HepG2 (cell line): ENCODE measurements around the gene FAM3D. TPM values are rescaled to one million over a fixed set of nuclear protein-coding genes. Genes with fewer than 3 reads are reported as not detected.

Source experiments
- ATAC-seq: fragments of 200-7000 bp; cut with Tn5 transposase; 3 replicates; pipeline ENCODE4 v1.9.1; 2020; ENCODE audit warnings: mild to moderate bottlenecking, moderate library complexity
- BruUV-seq: library from RNA; stranded (reverse); fragments of 400-500 nt; replicated peaks from 2 replicates; lab custom pipeline; 2021; lab: Mats Ljungman, UMichigan
- CTCF ChIA-PET: fragments of 300-600 bp; formaldehyde crosslinking; extraction: SDS; loops from one replicate; lab custom pipeline; 2021; ENCODE audit warnings: low total read pairs, inconsistent platforms, low intra/inter-chr PET ratio; lab: Yijun Ruan, JAX
- POLR2A ChIA-PET: fragments of 350-600 bp; sonication (Branson Sonifier 250); formaldehyde crosslinking; loops from one replicate; lab custom pipeline; 2020; ENCODE audit warnings: antibody characterized with exemption, inconsistent platforms; lab: Yijun Ruan, JAX
- DNase-seq: peaks from one replicate; pipeline ENCODE4 v3.0.0-alpha.2; 2015; ENCODE audit warnings: low spot score
- FAIRE-seq: peaks from 3 replicates; lab custom pipeline; 2011; peaks lifted over from hg19 to GRCh38; lab: Jason Lieb, UNC
- H2AFZ ChIP-seq: one replicate; pipeline ENCODE4 v1.6.1; 2011; ENCODE audit warnings: low read length, inconsistent platforms
- H3K27ac ChIP-seq: fragments of 300-600 bp; 3 replicates; pipeline ENCODE4 v1.8.0; 2011; ENCODE audit warnings: mixed run types, mild to moderate bottlenecking, mixed read lengths, low read length, inconsistent platforms; ENCODE audit not compliant: insufficient read depth; ENCODE audit errors: extremely low read length
- H3K27me3 ChIP-seq, 2 experiments: fragments of 200-600 bp in 1 of 2; 2 replicates in 1 of 2; 3 replicates in 1 of 2; pipeline versions ENCODE4 v1.6.0 to v1.8.0; 2011; ENCODE audit warnings: low read length in 2 of 2, mild to moderate bottlenecking in 2 of 2, moderate library complexity in 2 of 2, inconsistent platforms in 1 of 2; ENCODE audit not compliant: insufficient read depth in 2 of 2, control insufficient read depth in 1 of 2
- H3K36me3 ChIP-seq, 2 experiments: fragments of 200-600 bp in 1 of 2; replicated peaks in 1 of 2; 2 replicates in 1 of 2; 3 replicates in 1 of 2; pipeline versions ENCODE4 v1.5.1 to v1.8.0; 2011; ENCODE audit warnings: low read length in 2 of 2, inconsistent platforms in 1 of 2; ENCODE audit not compliant: insufficient read depth in 2 of 2, control insufficient read depth in 1 of 2
- H3K4me1 ChIP-seq: 2 replicates; pipeline ENCODE4 v1.5.1; 2012; ENCODE audit warnings: low read length, inconsistent platforms; ENCODE audit not compliant: insufficient read depth
- H3K4me2 ChIP-seq: 2 replicates; pipeline ENCODE4 v1.6.0; 2011; ENCODE audit warnings: low read depth, low read length, inconsistent platforms
- H3K4me3 ChIP-seq, 3 experiments: fragments of 200-600 bp in 1 of 3; sonication (generic), shearing (Covaris generic) in 1 of 3; replicated peaks in 1 of 3; 2 replicates each; pipeline ENCODE4 v1.5.1; 2011 to 2016; ENCODE audit warnings: low read length in 3 of 3, inconsistent platforms in 2 of 3, low read depth in 2 of 3, mild to moderate bottlenecking in 2 of 3, control low read depth in 1 of 3, mixed read lengths in 1 of 3; ENCODE audit not compliant: insufficient read depth in 1 of 3
- H3K79me2 ChIP-seq: one replicate; pipeline ENCODE4 v1.6.1; 2011; ENCODE audit warnings: low read length, inconsistent platforms; ENCODE audit not compliant: insufficient read depth
- H3K9ac ChIP-seq: 2 replicates; pipeline ENCODE4 v1.6.0; 2011; ENCODE audit warnings: mild to moderate bottlenecking, low read depth, low read length, inconsistent platforms; ENCODE audit not compliant: insufficient read depth
- H3K9me3 ChIP-seq: 2 replicates; pipeline ENCODE4 v1.5.1; 2012; ENCODE audit warnings: mild to moderate bottlenecking, low read length
- H4K20me1 ChIP-seq: 2 replicates; pipeline ENCODE4 v1.6.0; 2011; ENCODE audit warnings: inconsistent platforms, mild to moderate bottlenecking, low read length, moderate library complexity; ENCODE audit not compliant: insufficient read depth
- ARNT ChIP-seq: fragments of 450-650 bp; IDR thresholded peaks from 2 replicates; pipeline ENCODE4 v1.6.1; 2017
- ASH2L ChIP-seq: fragments of 300-600, 200-600 bp; sonication (generic); IDR thresholded peaks from 2 replicates; pipeline ENCODE4 v1.7.0; 2017; ENCODE audit warnings: low read depth, mild to moderate bottlenecking, moderate library complexity, mixed read lengths, low read length; ENCODE audit not compliant: insufficient read length
- BORCS8-MEF2B ChIP-seq: sonication (generic); formaldehyde crosslinking; IDR thresholded peaks from 2 replicates; pipeline ENCODE4 v1.8.0; 2022; ENCODE audit warnings: mild to moderate bottlenecking, missing genetic modification reagents
- FOXK1 ChIP-seq: sonication (generic); formaldehyde crosslinking; IDR thresholded peaks from 2 replicates; pipeline ENCODE4 v1.4.0; 2020; ENCODE audit warnings: low read depth, missing genetic modification reagents, borderline replicate concordance
- HOXA7 ChIP-seq: sonication (generic); formaldehyde crosslinking; IDR thresholded peaks from 2 replicates; pipeline ENCODE4 v1.8.1; 2022; ENCODE audit warnings: mild to moderate bottlenecking, missing genetic modification reagents, moderate library complexity
- KMT2A ChIP-seq: sonication (generic); formaldehyde crosslinking; IDR thresholded peaks from 2 replicates; pipeline ENCODE4 v1.4.0; 2020; ENCODE audit warnings: missing genetic modification reagents
- NCOA5 ChIP-seq: sonication (generic); formaldehyde crosslinking; IDR thresholded peaks from 2 replicates; pipeline ENCODE4 v1.4.0; 2020; ENCODE audit warnings: missing genetic modification reagents
- NFATC3 ChIP-seq: sonication (generic); formaldehyde crosslinking; IDR thresholded peaks from 2 replicates; pipeline ENCODE4 v1.5.1; 2020; ENCODE audit warnings: mild to moderate bottlenecking, missing genetic modification reagents
- PITX1 ChIP-seq: sonication (generic); formaldehyde crosslinking; IDR thresholded peaks from 2 replicates; pipeline ENCODE4 v1.5.1; 2020; ENCODE audit warnings: mild to moderate bottlenecking, missing genetic modification reagents
- PLSCR1 ChIP-seq: sonication (generic); formaldehyde crosslinking; IDR thresholded peaks from 2 replicates; pipeline ENCODE4 v1.5.0; 2020; ENCODE audit warnings: missing genetic modification reagents, mild to moderate bottlenecking, borderline replicate concordance
- RFXAP ChIP-seq: sonication (generic); formaldehyde crosslinking; IDR thresholded peaks from 2 replicates; pipeline ENCODE4 v1.4.0; 2020; ENCODE audit warnings: missing genetic modification reagents, borderline replicate concordance
- THAP11 ChIP-seq: IDR thresholded peaks from 2 replicates; pipeline ENCODE4 v1.6.1; 2016; ENCODE audit warnings: missing biosample characterization, missing genetic modification reagents
- ZBTB20 ChIP-seq: sonication (generic); formaldehyde crosslinking; IDR thresholded peaks from 2 replicates; pipeline ENCODE4 v1.8.1; 2023; ENCODE audit warnings: missing genetic modification reagents, low read depth, mild to moderate bottlenecking, borderline replicate concordance
- ZIK1 ChIP-seq: sonication (generic); formaldehyde crosslinking; IDR thresholded peaks from 2 replicates; pipeline ENCODE4 v1.5.0; 2020; ENCODE audit warnings: mild to moderate bottlenecking, low read depth, missing genetic modification reagents, borderline replicate concordance
- ZNF143 ChIP-seq: sonication (generic); formaldehyde crosslinking; IDR thresholded peaks from 2 replicates; pipeline ENCODE4 v1.4.0; 2020; ENCODE audit warnings: missing genetic modification reagents
- ZNF33A ChIP-seq: sonication (generic); formaldehyde crosslinking; IDR thresholded peaks from 2 replicates; pipeline ENCODE4 v1.5.1; 2020; ENCODE audit warnings: missing genetic modification reagents, mild to moderate bottlenecking, moderate library complexity, borderline replicate concordance
- ZNF33B ChIP-seq: sonication (generic); formaldehyde crosslinking; IDR thresholded peaks from 2 replicates; pipeline ENCODE4 v1.5.1; 2020; ENCODE audit warnings: mild to moderate bottlenecking, missing genetic modification reagents
- WGBS: methylation state at CpG from one replicate; pipeline ENCODE4 v1.1.6; 2017; ENCODE audit warnings: low lambda C conversion rate; 5-methylcytosine and 5-hydroxymethylcytosine counted together
- in situ Hi-C: cut with HindIII; loops from 2 replicates; pipeline ENCODE4 v1.10.0; 2017; ENCODE audit warnings: low pct_unique_long_range_greater_than_20kb; ENCODE audit not compliant: extremely low pct_ligation_motif_present
- intact Hi-C: fragments of 100-400 bp; cut with micrococcal nuclease; formaldehyde crosslinking; loops from one replicate; pipeline ENCODE4 v1.10.0; 2022; ENCODE audit not compliant: unreplicated experiment
- polyA plus RNA-seq, 8 experiments: library from polyadenylated mRNA; depleted of rRNA in 3 of 8; stranded (reverse) in 7 of 8; unstranded in 1 of 8; fragments of >200 nt; fragmentation: Illumina TruSeq in 4 of 8; extraction: Trizol in 4 of 8; gene quantifications; 2 replicates each; pipeline versions ENCODE4 v1.2.1 to v1.2.3, GENCODE V29; 2011 to 2016; ENCODE audit warnings: low read depth in 4 of 8, missing spikeins in 1 of 8, mixed read lengths in 1 of 8; ENCODE audit not compliant: insufficient read depth in 1 of 8
- total RNA-seq, 5 experiments: library from RNA; depleted of rRNA; stranded (reverse); fragments of >200 nt; fragmentation: Illumina TruSeq; extraction: Trizol; gene quantifications; 2 replicates each; pipeline ENCODE4 v1.2.3, GENCODE V29; 2016; ENCODE audit warnings: low read depth in 1 of 5
- TF ChIP-seq, protein P1 (sequence below): sonication (generic); formaldehyde crosslinking; IDR thresholded peaks from 2 replicates; pipeline ENCODE4 v1.4.0; 2020; ENCODE audit warnings: missing genetic modification reagents, mild to moderate bottlenecking, borderline replicate concordance
- TF ChIP-seq, protein P2 (sequence below): sonication (generic); formaldehyde crosslinking; IDR thresholded peaks from 2 replicates; pipeline ENCODE4 v1.8.0; 2023; ENCODE audit warnings: mild to moderate bottlenecking, missing genetic modification reagents

Gene FAM3D
- total and polyA plus RNA-seq, 2 of the 13 experiments (the other 11 are each of a cell fraction or from before 2014, with no cell fraction given), result not detected

DNA sequence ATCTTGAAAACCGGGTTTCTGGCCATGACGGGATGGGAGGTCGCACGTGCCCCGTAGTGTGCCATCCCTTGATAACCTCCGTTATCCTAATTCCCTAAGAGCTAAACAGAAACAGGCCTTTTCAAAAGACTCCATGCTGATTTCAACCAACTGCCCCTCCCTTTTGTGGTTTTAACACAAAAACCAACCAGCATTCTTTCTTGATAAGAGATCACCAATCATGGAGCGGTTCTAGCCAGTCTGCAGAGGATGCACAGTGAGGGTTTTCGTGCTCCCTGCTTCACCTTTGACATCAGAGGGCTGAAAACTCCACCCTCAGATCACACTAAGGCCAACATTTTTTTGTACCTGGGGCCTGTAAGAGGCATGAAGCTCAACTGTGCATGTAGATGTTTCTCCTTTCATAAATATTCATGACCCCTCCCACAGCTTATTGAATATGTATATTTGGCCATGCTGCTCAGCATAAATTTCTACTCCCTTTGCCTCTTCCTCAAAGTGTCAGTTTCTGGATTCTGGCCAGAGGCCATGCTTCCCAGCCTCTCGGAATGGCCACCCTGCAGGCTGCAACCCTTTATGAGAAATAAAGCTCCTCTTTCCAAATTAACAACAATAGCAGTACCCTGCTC, 41.3 kb downstream of the FAM3D start:
- Histone ChIP-seq H4K20me1 (no peaks in the 10 kb centered on the region), H3K27ac (no peak overlapping the region), H3K4me1 (peaks cover 30% of the 10 kb centered on the region), H3K36me3 (no peaks in the 10 kb centered on the region), H3K4me3 (no peak overlapping the region), H3K4me2 (no peak overlapping the region)
- FAIRE-seq (no peak), DNase-seq (no peak)
- WGBS, result 18% methylated on average over 9 of the region's 9 CpGs
- in situ Hi-C loops, result loop anchor here (5.0 kb wide), 1 partner anchor 58 kb away; no protein-coding TSS in a partner anchor
- BruUV-seq, result no TSS peak
- TF ChIP-seq FOXK1 (no peak), PITX1 (CRISPR knock-in tag) (no peak), ZNF33B (CRISPR knock-in tag) (no peak), PLSCR1 (CRISPR knock-in tag) (no peak), THAP11 (CRISPR knock-in tag) (no peak), ZBTB20 (CRISPR knock-in tag) (no peak), NFATC3 (CRISPR knock-in tag) (no peak), ZNF33A (CRISPR knock-in tag) (no peak), ASH2L (no peak), RFXAP (CRISPR knock-in tag) (no peak), NCOA5 (CRISPR knock-in tag) (no peak), ZNF143 (no peak), ARNT (no peak), KMT2A (CRISPR knock-in tag) (no peak), ZIK1 (CRISPR knock-in tag) (no peak), BORCS8-MEF2B (CRISPR knock-in tag) (no peak), HOXA7 (CRISPR knock-in tag) (no peak)
- TF ChIP-seq, protein P1, sequence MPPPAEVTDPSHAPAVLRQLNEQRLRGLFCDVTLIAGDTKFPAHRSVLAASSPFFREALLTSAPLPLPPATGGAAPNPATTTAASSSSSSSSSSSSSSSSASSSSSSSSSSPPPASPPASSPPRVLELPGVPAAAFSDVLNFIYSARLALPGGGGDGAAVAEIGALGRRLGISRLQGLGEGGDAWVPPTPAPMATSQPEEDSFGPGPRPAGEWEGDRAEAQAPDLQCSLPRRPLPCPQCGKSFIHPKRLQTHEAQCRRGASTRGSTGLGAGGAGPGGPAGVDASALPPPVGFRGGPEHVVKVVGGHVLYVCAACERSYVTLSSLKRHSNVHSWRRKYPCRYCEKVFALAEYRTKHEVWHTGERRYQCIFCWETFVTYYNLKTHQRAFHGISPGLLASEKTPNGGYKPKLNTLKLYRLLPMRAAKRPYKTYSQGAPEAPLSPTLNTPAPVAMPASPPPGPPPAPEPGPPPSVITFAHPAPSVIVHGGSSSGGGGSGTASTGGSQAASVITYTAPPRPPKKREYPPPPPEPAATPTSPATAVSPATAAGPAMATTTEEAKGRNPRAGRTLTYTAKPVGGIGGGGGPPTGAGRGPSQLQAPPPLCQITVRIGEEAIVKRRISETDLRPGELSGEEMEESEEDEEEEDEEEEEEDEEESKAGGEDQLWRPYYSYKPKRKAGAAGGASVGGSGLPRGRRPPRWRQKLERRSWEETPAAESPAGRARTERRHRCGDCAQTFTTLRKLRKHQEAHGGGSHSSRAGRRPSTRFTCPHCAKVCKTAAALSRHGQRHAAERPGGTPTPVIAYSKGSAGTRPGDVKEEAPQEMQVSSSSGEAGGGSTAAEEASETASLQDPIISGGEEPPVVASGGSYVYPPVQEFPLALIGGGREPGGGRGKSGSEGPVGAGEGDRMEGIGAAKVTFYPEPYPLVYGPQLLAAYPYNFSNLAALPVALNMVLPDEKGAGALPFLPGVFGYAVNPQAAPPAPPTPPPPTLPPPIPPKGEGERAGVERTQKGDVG (CRISPR knock-in tag), result no peak
- TF ChIP-seq, protein P2, sequence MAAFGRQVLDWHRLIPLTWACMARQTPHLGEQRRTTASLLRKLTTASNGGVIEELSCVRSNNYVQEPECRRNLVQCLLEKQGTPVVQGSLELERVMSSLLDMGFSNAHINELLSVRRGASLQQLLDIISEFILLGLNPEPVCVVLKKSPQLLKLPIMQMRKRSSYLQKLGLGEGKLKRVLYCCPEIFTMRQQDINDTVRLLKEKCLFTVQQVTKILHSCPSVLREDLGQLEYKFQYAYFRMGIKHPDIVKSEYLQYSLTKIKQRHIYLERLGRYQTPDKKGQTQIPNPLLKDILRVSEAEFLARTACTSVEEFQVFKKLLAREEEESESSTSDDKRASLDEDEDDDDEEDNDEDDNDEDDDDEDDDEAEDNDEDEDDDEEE (CRISPR knock-in tag), result no peak
- TF ChIP-seq, all 625 proteins: peak for 0
- Histone ChIP-seq H3K79me2 (no peaks in the 10 kb centered on the region), H2AFZ (no peak overlapping the region), H3K27me3 (peaks cover 2 to 14% of the 10 kb centered on the region in 2 experiments; a peak in 4 of 5 replicates), H3K9ac (no peak overlapping the region), H3K9me3 (no peaks in the 10 kb centered on the region)
- ATAC-seq, result no peak
- intact Hi-C loops, result no loop called here
- ChIA-PET CTCF (no interaction called here), POLR2A (no interaction called here)
